K562 (cell line): ENCODE data around the gene FTH1. TPM values are rescaled to one million over a fixed set of nuclear protein-coding genes. Genes with fewer than 3 reads are reported as not detected.

Experiments used
- CXXC5 ChIP-seq: fragments of 250-450 bp; sonication (Bioruptor Pico); IDR thresholded peaks from 2 replicates; pipeline ENCODE4 v1.8.0; 2022; ENCODE audit warnings: inconsistent platforms, mild to moderate bottlenecking, moderate library complexity
- EP400 ChIP-seq: fragments of 450-650 bp; IDR thresholded peaks from 2 replicates; pipeline ENCODE4 v1.6.1; 2017; ENCODE audit warnings: antibody characterized with exemption, mild to moderate bottlenecking, moderate library complexity
- GATA2 ChIP-seq: sonication (generic); formaldehyde crosslinking; IDR thresholded peaks from 2 replicates; pipeline ENCODE4 v1.4.0; 2020; ENCODE audit warnings: mild to moderate bottlenecking, missing genetic modification reagents
- NCOA6 ChIP-seq: fragments of 450-650 bp; IDR thresholded peaks from 2 replicates; pipeline ENCODE4 v1.6.1; 2017; ENCODE audit warnings: mild to moderate bottlenecking
- OTX1 ChIP-seq: fragments of 450-650 bp; formaldehyde crosslinking; IDR thresholded peaks from 2 replicates; pipeline ENCODE4 v1.4.0; 2022; ENCODE audit warnings: mild to moderate bottlenecking
- SAFB ChIP-seq: fragments of 200-400 bp; formaldehyde crosslinking; IDR thresholded peaks from 2 replicates; pipeline ENCODE4 v1.6.1; 2017; ENCODE audit warnings: low read depth, low read length, borderline replicate concordance
- THAP12 ChIP-seq: fragments of 250-450 bp; sonication (Bioruptor Pico); IDR thresholded peaks from 2 replicates; pipeline ENCODE4 v1.9.0; 2021; ENCODE audit warnings: mild to moderate bottlenecking, inconsistent platforms
- XRCC3 ChIP-seq: fragments of 450-650 bp; IDR thresholded peaks from 2 replicates; pipeline ENCODE4 v1.6.1; 2017; ENCODE audit warnings: mild to moderate bottlenecking, moderate library complexity
- YBX1 ChIP-seq: fragments of 450-650 bp; IDR thresholded peaks from 2 replicates; pipeline ENCODE4 v1.7.1; 2016; ENCODE audit warnings: mild to moderate bottlenecking
- ZBTB34 ChIP-seq: fragments of 250-450 bp; sonication (Bioruptor Pico); IDR thresholded peaks from 2 replicates; pipeline ENCODE4 v1.8.0; 2021; ENCODE audit warnings: mild to moderate bottlenecking, moderate library complexity
- ZFP91 ChIP-seq: sonication (generic); formaldehyde crosslinking; IDR thresholded peaks from 2 replicates; pipeline ENCODE4 v1.8.0; 2022; ENCODE audit warnings: mild to moderate bottlenecking, missing genetic modification reagents
- ZNF232 ChIP-seq: sonication (generic); formaldehyde crosslinking; IDR thresholded peaks from 2 replicates; pipeline ENCODE4 v1.8.0; 2022; ENCODE audit warnings: mild to moderate bottlenecking, missing genetic modification reagents
- ZNF57 ChIP-seq: fragments of 450-650 bp; formaldehyde crosslinking; IDR thresholded peaks from 2 replicates; pipeline ENCODE4 v1.4.0; 2020; ENCODE audit warnings: mild to moderate bottlenecking, moderate library complexity
- ZNF668 ChIP-seq: fragments of 250-450 bp; sonication (Bioruptor Pico); IDR thresholded peaks from 2 replicates; pipeline ENCODE4 v1.8.0; 2022; ENCODE audit warnings: mild to moderate bottlenecking, inconsistent platforms
- polyA plus RNA-seq, 8 experiments: library from polyadenylated mRNA; depleted of rRNA in 4 of 8; stranded (reverse) in 5 of 8; unstranded in 3 of 8; fragments of >200 nt; fragmentation: Nextera tagmentation in 2 of 8; fragmentation: Illumina TruSeq in 1 of 8; extraction: Ambion mirVana in 2 of 8; extraction: Trizol in 1 of 8; gene quantifications; 2 replicates each; pipeline versions ENCODE4 v1.2.1 to v1.2.3, GENCODE V29; 2011 to 2014; ENCODE audit warnings: inconsistent platforms in 1 of 8, missing spikeins in 1 of 8
- total RNA-seq, 7 experiments: library from RNA; depleted of rRNA in 6 of 7; stranded (reverse); fragments of >200 nt in 6 of 7; fragmentation: Illumina TruSeq in 2 of 7; extraction: Trizol in 2 of 7; gene quantifications; 2 replicates each; pipeline versions ENCODE4 v1.2.1 to v1.2.3, GENCODE V29; 2011 to 2021; ENCODE audit warnings: low replicate concordance in 1 of 7
- TF ChIP-seq, protein P1 (sequence below): fragments of 450-650 bp; formaldehyde crosslinking; IDR thresholded peaks from 2 replicates; pipeline ENCODE4 v1.4.0; 2022; ENCODE audit warnings: mild to moderate bottlenecking, moderate library complexity
- TF ChIP-seq, protein P2 (sequence below): fragments of 200-800 bp; sonication (Bioruptor generic); IDR thresholded peaks from 2 replicates; pipeline ENCODE4 v1.6.1; 2016; ENCODE audit warnings: missing genetic modification characterization, missing compliant biosample characterization

The FTH1 gene
- total and polyA plus RNA-seq, 9 of the 15 experiments (the other 6 are each of a cell fraction or from before 2014, with no cell fraction given): 370 to 3,146 (median 802) TPM

GRCh38 chr11:61919705-61920631 lies 47.5 kb downstream of the FTH1 start (continued):
- TF ChIP-seq, protein P1, sequence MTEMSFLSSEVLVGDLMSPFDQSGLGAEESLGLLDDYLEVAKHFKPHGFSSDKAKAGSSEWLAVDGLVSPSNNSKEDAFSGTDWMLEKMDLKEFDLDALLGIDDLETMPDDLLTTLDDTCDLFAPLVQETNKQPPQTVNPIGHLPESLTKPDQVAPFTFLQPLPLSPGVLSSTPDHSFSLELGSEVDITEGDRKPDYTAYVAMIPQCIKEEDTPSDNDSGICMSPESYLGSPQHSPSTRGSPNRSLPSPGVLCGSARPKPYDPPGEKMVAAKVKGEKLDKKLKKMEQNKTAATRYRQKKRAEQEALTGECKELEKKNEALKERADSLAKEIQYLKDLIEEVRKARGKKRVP: no peak
- TF ChIP-seq EP400 (peak; percentile 65; the same call in 1 of the 2 replicates), ZNF668 (no peak), THAP12 (peak; percentile 30; the same call in 1 of the 2 replicates), ZFP91 (CRISPR knock-in tag) (no peak), GATA2 (CRISPR knock-in tag) (peak; percentile 97), ZNF232 (CRISPR knock-in tag) (no peak), XRCC3 (no peak), YBX1 (no peak), ZBTB34 (CRISPR knock-in tag) (no peak), SAFB (no peak), NCOA6 (no peak), OTX1 (CRISPR knock-in tag) (no peak), ZNF57 (CRISPR knock-in tag) (no peak), CXXC5 (CRISPR knock-in tag) (peak; percentile 74)
- TF ChIP-seq, protein P2, sequence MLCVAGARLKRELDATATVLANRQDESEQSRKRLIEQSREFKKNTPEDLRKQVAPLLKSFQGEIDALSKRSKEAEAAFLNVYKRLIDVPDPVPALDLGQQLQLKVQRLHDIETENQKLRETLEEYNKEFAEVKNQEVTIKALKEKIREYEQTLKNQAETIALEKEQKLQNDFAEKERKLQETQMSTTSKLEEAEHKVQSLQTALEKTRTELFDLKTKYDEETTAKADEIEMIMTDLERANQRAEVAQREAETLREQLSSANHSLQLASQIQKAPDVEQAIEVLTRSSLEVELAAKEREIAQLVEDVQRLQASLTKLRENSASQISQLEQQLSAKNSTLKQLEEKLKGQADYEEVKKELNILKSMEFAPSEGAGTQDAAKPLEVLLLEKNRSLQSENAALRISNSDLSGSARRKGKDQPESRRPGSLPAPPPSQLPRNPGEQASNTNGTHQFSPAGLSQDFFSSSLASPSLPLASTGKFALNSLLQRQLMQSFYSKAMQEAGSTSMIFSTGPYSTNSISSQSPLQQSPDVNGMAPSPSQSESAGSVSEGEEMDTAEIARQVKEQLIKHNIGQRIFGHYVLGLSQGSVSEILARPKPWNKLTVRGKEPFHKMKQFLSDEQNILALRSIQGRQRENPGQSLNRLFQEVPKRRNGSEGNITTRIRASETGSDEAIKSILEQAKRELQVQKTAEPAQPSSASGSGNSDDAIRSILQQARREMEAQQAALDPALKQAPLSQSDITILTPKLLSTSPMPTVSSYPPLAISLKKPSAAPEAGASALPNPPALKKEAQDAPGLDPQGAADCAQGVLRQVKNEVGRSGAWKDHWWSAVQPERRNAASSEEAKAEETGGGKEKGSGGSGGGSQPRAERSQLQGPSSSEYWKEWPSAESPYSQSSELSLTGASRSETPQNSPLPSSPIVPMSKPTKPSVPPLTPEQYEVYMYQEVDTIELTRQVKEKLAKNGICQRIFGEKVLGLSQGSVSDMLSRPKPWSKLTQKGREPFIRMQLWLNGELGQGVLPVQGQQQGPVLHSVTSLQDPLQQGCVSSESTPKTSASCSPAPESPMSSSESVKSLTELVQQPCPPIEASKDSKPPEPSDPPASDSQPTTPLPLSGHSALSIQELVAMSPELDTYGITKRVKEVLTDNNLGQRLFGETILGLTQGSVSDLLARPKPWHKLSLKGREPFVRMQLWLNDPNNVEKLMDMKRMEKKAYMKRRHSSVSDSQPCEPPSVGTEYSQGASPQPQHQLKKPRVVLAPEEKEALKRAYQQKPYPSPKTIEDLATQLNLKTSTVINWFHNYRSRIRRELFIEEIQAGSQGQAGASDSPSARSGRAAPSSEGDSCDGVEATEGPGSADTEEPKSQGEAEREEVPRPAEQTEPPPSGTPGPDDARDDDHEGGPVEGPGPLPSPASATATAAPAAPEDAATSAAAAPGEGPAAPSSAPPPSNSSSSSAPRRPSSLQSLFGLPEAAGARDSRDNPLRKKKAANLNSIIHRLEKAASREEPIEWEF (CRISPR knock-in tag): no peak
